Epithelial cell of proximal tubule (primary cell): ENCODE results near the gene LIFR. TPM values are rescaled to one million over a fixed set of nuclear protein-coding genes. Genes with fewer than 3 reads are reported as not detected.

Experiments used
- DNase-seq: peaks from one replicate; pipeline ENCODE4 v3.0.0-alpha.2; 2011; ENCODE audit warnings: low read depth
- H3K4me3 ChIP-seq: 2 replicates; pipeline ENCODE4 v1.5.1; 2011; ENCODE audit warnings: low read depth, mild to moderate bottlenecking, low read length
- total RNA-seq: library from RNA; depleted of rRNA; stranded (reverse); fragments of >200 nt; gene quantifications from 2 replicates; pipeline ENCODE4 v1.2.3, GENCODE V29; 2015
- TF ChIP-seq, protein P1 (sequence below): conservative IDR thresholded peaks from 2 replicates; pipeline ENCODE4 v1.5.1; 2012; ENCODE audit warnings: low read depth, mild to moderate bottlenecking, low read length

The LIFR gene
- total RNA-seq, 1 donor from 2014 or later, result 17.1 TPM

DNA sequence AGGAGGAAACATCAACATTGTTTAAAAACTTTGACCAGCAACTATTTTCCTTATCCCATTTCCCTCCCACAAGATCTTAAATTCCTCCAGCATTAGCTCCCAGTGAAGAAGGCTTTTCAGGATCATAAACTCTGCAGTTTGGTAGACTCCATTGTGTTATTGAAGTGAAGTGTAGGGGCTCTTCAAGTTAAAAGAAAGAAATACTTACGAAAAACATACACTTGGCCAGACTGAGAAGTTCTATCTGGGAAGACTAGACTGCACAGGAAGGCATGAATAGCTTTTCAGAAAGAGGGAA, 22.3 kb downstream of the LIFR start:
- no peak overlapping the region for H3K4me3 ChIP-seq
- TF ChIP-seq, protein P1, sequence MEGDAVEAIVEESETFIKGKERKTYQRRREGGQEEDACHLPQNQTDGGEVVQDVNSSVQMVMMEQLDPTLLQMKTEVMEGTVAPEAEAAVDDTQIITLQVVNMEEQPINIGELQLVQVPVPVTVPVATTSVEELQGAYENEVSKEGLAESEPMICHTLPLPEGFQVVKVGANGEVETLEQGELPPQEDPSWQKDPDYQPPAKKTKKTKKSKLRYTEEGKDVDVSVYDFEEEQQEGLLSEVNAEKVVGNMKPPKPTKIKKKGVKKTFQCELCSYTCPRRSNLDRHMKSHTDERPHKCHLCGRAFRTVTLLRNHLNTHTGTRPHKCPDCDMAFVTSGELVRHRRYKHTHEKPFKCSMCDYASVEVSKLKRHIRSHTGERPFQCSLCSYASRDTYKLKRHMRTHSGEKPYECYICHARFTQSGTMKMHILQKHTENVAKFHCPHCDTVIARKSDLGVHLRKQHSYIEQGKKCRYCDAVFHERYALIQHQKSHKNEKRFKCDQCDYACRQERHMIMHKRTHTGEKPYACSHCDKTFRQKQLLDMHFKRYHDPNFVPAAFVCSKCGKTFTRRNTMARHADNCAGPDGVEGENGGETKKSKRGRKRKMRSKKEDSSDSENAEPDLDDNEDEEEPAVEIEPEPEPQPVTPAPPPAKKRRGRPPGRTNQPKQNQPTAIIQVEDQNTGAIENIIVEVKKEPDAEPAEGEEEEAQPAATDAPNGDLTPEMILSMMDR, result no peak
- DNase-seq, result no peak

DNA sequence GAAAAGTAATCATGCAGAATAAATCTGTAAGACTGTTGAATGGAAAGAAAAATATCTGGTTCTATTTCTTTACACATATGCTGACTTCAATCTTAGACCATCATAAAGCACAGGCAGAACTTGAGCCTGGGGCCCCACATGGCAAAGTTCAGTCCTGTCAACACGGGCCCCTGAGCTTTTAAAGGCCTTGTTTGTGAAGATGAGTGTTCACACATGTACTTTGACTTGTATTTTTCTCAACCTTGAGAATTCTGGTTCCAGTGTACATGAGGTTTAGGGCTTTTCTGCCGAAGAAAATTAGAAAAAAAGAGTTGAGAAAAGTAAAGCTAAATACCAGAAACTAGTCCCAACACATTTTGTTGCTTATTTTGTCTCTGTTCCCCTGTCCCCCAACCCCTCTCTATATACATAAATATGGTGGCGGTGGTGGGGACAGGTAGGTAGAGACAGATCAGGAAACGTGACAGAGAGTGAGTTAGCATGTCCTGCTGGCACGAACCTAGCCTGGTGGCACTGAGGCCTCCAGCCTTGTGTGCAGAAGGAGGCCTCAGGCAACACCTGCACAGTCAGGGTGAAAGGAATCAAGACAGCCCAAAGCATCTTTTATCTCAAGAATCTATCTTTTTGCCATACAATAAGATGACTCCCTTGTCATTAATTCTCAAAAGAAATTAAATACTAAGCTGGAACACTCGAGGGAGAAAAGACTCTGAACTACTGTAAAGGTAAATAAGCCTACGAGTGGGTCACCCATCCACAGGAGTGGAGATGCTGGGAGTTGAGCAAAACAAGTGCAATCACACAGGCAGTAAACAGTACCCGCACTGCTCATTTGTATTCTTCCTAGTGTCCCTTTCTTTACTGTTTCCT, 22.9 kb downstream of the LIFR start:
- DNase-seq, result no peak
- H3K4me3 ChIP-seq, result no peak overlapping the region
- TF ChIP-seq, protein P1, result no peak

DNA sequence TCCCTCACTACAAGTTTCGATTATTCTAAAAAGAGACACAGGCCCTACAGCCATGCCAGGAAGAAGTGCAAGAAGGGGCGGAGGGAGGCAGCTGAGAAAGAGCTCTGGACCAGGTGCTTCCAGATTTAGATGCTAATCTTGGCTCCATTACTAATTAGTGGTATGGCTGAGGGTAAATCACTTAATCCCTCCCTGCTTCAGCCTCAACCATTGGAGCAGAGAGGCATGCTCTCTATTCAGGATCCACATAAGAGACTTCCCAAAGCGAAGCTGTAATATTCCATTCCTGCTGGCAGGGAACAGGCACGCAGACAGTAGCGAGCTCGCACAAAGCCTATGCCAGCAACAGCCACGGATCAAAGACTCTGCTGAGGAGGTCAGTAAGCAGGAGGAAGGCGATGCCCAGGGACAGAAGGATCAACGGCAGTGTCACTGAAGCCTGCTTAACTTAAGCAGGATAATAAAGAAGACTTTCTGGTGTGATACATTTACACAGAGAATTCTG, 24.2 kb downstream of the LIFR start:
- TF ChIP-seq, protein P1, result no peak
- peak overlapping the region; percentile 4 for H3K4me3 ChIP-seq
- peak; percentile 48 for DNase-seq

DNA sequence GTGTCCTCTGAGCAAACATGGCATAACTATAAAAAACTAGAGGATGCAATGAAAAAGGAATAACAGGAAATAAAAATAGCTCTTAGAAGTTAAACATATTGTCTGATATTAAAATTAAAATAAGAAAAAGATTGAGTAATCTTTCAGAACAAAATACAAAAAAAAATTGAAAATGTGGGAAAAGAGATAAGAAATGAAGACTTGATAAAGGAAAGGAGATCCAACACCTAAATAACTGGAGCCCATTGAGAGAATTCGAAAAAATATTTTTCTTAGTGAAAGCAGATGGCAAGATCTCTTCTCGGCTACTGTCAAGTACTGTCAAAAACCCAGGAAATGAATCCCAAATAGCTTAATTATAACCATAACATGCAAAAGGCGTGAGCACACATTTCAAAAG, 24.9 kb downstream of the LIFR start:
- no peak for DNase-seq
- TF ChIP-seq, protein P1, result no peak
- no peak overlapping the region for H3K4me3 ChIP-seq

DNA sequence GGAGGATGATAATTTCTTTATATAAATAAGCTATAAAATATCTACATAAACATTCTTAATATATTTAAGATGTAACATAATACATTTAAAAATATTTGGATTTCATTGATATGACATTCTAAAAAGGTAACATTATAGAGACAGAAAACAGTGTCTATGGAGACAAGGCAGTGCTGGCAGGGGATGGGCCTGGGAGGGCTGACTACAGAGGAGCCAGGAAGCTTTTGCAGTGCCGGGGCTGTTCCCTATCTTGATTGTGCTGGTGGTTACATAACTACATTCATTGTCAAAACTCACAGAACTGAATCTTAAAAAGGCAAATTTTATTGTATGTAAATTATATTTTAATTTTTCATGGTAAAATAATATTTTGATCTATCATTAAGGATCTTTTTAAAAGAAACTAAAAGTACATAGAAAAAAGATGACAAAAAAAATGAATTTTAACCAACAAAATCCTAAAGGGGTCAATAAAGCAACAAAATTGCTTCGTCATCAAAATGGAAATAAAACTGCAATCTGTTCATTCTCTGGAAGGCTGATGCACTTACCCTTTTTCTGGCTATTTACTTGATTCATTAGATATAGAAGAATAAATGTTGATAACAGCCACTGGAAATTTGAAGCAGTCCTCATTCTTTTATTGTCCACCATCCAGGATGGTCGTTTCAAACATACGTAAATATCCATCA, 26.3 kb downstream of the LIFR start:
- TF ChIP-seq, protein P1, result no peak
- H3K4me3 ChIP-seq, result no peak overlapping the region
- no peak for DNase-seq

DNA sequence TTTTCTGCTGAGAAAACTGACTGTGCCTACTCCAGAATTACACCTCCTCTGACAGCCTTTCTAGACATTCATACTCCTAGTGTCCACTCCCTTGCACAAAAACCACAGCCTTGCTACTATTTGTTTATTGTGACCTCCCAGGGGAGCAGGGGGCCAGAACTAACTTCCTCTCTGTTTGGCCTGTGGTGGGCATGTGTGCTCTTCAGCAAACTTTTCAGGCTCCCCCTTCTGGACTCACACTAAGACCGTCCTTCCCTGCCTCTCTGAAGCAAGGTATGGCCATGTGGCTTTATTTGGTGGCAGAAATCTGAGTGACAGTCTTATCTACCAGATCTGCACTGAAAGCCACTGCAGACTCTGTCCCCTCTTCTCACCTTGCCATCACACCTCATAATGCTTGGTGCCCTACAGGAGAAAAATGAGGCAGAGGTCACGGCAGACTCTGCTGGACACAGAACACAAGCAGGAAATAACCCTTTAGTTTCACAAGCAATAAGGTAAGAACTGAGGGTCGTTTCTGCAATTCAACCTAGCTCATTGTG, 28.2 kb downstream of the LIFR start:
- H3K4me3 ChIP-seq, result no peak overlapping the region
- TF ChIP-seq, protein P1, result no peak
- DNase-seq, result no peak
